Panc1 (cell line): ENCODE measurements around the gene HEXD.

Experiments
- CTCF ChIP-seq: fragments of 450-650 bp; IDR thresholded peaks from 2 replicates; pipeline ENCODE4 v1.5.1; 2017; ENCODE audit warnings: mild to moderate bottlenecking
- POLR2AphosphoS5 ChIP-seq: IDR thresholded peaks from 2 replicates; pipeline ENCODE4 v1.6.1; 2012; ENCODE audit warnings: mild to moderate bottlenecking, low read depth, low read length, moderate library complexity
- REST ChIP-seq, 2 experiments: IDR thresholded peaks; 2 replicates each; pipeline ENCODE4 v1.6.1; 2011 to 2012; ENCODE audit warnings: low read depth in 2 of 2, control low read depth in 1 of 2, low read length in 1 of 2, mild to moderate bottlenecking in 1 of 2, moderate library complexity in 1 of 2; ENCODE audit not compliant: insufficient read depth in 1 of 2
- SIN3A ChIP-seq: IDR thresholded peaks from 2 replicates; pipeline ENCODE4 v1.6.1; 2012; ENCODE audit warnings: low read depth, mild to moderate bottlenecking, low read length, moderate library complexity, borderline replicate concordance; ENCODE audit not compliant: insufficient read depth

GRCh38 chr17:82443465-82444283 is 25.5 kb downstream of the HEXD start:
- TF ChIP-seq CTCF (no peak), POLR2AphosphoS5 (no peak), REST (IDR thresholded peaks at IDR 0.05; ENCODE audit: insufficient read depth in 1 of 2, low read depth in 2 of 2, low read length in 1 of 2) (no peak), SIN3A (no peak)
